A549 (cell line): ENCODE results near the gene DMGDH. TPM values are rescaled to one million over a fixed set of nuclear protein-coding genes. Genes with fewer than 3 reads are reported as not detected.
A peak's percentile ranks its signal among the peaks of the same experiment; 100 is the strongest.

Experiments used
- ATAC-seq, 2 experiments: fragments of 200-7000 bp in 1 of 2; fragments of >200 bp in 1 of 2; cut with Nextera tagmentation in 1 of 2; cut with Tn5 transposase in 1 of 2; 3 replicates each; pipeline versions ENCODE4 v1.8.0 to v1.9.1; 2018 to 2020; ENCODE audit warnings: mild to moderate bottlenecking in 1 of 2, moderate library complexity in 1 of 2
- CTCF ChIA-PET: fragments of 300-600 bp; sonication (Branson Sonifier 250); formaldehyde crosslinking; extraction: SDS; loops from one replicate; lab custom pipeline; 2021; ENCODE audit warnings: antibody characterized with exemption, inconsistent platforms; lab: Yijun Ruan, JAX
- POLR2A ChIA-PET: fragments of 350-600 bp; formaldehyde crosslinking; extraction: SDS; loops from one replicate; lab custom pipeline; 2021; ENCODE audit warnings: antibody characterized with exemption, inconsistent platforms; lab: Yijun Ruan, JAX
- DNase-seq, 2 experiments: peaks; one replicate each; pipeline versions ENCODE4 v3.0.0 to v3.0.0-alpha.2; 2011 to 2016; ENCODE audit warnings: low read depth in 1 of 2, low spot score in 1 of 2
- FAIRE-seq: peaks from 2 replicates; lab custom pipeline; 2011; peaks lifted over from hg19 to GRCh38; lab: Jason Lieb, UNC
- H3K27ac ChIP-seq, 2 experiments: fragments of >200 bp; sonication (Bioruptor Twin); formaldehyde crosslinking; 3 replicates each; pipeline ENCODE4 v1.5.1; 2016 to 2017
- H3K4me1 ChIP-seq: fragments of >200 bp; sonication (Bioruptor Twin); formaldehyde crosslinking; 3 replicates; pipeline ENCODE4 v1.6.1; 2016
- H3K4me2 ChIP-seq: fragments of >200 bp; sonication (Bioruptor Twin); formaldehyde crosslinking; 3 replicates; pipeline ENCODE4 v1.6.1; 2016
- H3K4me3 ChIP-seq: fragments of >200 bp; sonication (Bioruptor Twin); formaldehyde crosslinking; 3 replicates; pipeline ENCODE4 v1.5.1; 2016
- H3K9me3 ChIP-seq: fragments of >200 bp; sonication (Bioruptor Twin); formaldehyde crosslinking; 3 replicates; pipeline ENCODE4 v1.6.1; 2016
- BHLHE40 ChIP-seq: IDR thresholded peaks from 2 replicates; pipeline ENCODE4 v1.6.1; 2012; ENCODE audit warnings: low read depth, low read length, inconsistent platforms
- CBX8 ChIP-seq: fragments of 200-600 bp; sonication (generic); IDR thresholded peaks from 2 replicates; pipeline ENCODE4 v1.6.1; 2016
- CEBPB ChIP-seq, 2 experiments: fragments of >200 bp in 1 of 2; sonication (Bioruptor Twin) in 1 of 2; formaldehyde crosslinking in 1 of 2; IDR thresholded peaks; 2 replicates each; pipeline ENCODE4 v1.6.1; 2012 to 2016
- CHD2 ChIP-seq: fragments of 150-350 bp; IDR thresholded peaks from 2 replicates; pipeline ENCODE4 v1.6.1; 2014; ENCODE audit warnings: low read length; ENCODE audit not compliant: partially characterized antibody
- CHD4 ChIP-seq: fragments of 200-600 bp; sonication (generic); IDR thresholded peaks from 2 replicates; pipeline ENCODE4 v1.6.1; 2016; ENCODE audit warnings: antibody characterized with exemption, mild to moderate bottlenecking, borderline replicate concordance
- CTCF ChIP-seq: fragments of >200 bp; sonication (Bioruptor Twin); formaldehyde crosslinking; IDR thresholded peaks from 3 replicates; pipeline ENCODE4 v1.5.1; 2016
- EHF ChIP-seq: fragments of 250-450 bp; sonication (Bioruptor Pico); IDR thresholded peaks from 2 replicates; pipeline ENCODE4 v1.5.0; 2020; ENCODE audit warnings: mild to moderate bottlenecking
- EHMT2 ChIP-seq: fragments of 200-600 bp; sonication (generic); IDR thresholded peaks from 2 replicates; pipeline ENCODE4 v1.6.1; 2016; ENCODE audit warnings: antibody characterized with exemption, low read depth, mild to moderate bottlenecking, moderate library complexity
- ELK1 ChIP-seq: fragments of 150-350 bp; IDR thresholded peaks from 2 replicates; pipeline ENCODE4 v1.6.1; 2014; ENCODE audit warnings: low read depth, mild to moderate bottlenecking, low read length
- EP300 ChIP-seq, 2 experiments: fragments of >200 bp; sonication (Bioruptor Twin); formaldehyde crosslinking; IDR thresholded peaks; 2 replicates in 1 of 2; 3 replicates in 1 of 2; pipeline ENCODE4 v1.6.1; 2016 to 2017
- ESRRA ChIP-seq: fragments of 150-350 bp; IDR thresholded peaks from 2 replicates; pipeline ENCODE4 v1.6.1; 2014; ENCODE audit warnings: mild to moderate bottlenecking, low read length, borderline replicate concordance
- FOXS1 ChIP-seq: fragments of 250-450 bp; sonication (Bioruptor Pico); IDR thresholded peaks from 2 replicates; pipeline ENCODE4 v1.5.0; 2020; ENCODE audit warnings: mild to moderate bottlenecking, moderate library complexity
- GATA3 ChIP-seq: IDR thresholded peaks from 2 replicates; pipeline ENCODE4 v1.6.1; 2012; ENCODE audit warnings: borderline replicate concordance
- HMGXB4 ChIP-seq: fragments of 250-450 bp; sonication (Bioruptor Pico); IDR thresholded peaks from 2 replicates; pipeline ENCODE4 v1.5.0; 2021; ENCODE audit warnings: mild to moderate bottlenecking, moderate library complexity, borderline replicate concordance
- KDM5A ChIP-seq: fragments of 200-600 bp; sonication (generic); IDR thresholded peaks from 2 replicates; pipeline ENCODE4 v1.6.1; 2016; ENCODE audit warnings: antibody characterized with exemption, mild to moderate bottlenecking
- MAZ ChIP-seq: fragments of 150-350 bp; IDR thresholded peaks from 2 replicates; pipeline ENCODE4 v1.6.1; 2014; ENCODE audit warnings: antibody characterized with exemption, low read depth, low read length, borderline replicate concordance
- MYC ChIP-seq: IDR thresholded peaks from 2 replicates; pipeline ENCODE4 v1.6.1; 2012; ENCODE audit warnings: mild to moderate bottlenecking, inconsistent platforms, low read length, improper control_type of control experiment, borderline replicate concordance
- NFE2L2 ChIP-seq: fragments of 150-350 bp; conservative IDR thresholded peaks from 2 replicates; pipeline ENCODE4 v1.6.1; 2014; ENCODE audit warnings: low read length
- NR3C1 ChIP-seq: fragments of >200 bp; sonication (Bioruptor Twin); formaldehyde crosslinking; IDR thresholded peaks from 3 replicates; pipeline ENCODE4 v1.6.1; 2017
- POLR2AphosphoS2 ChIP-seq: conservative IDR thresholded peaks from 2 replicates; pipeline ENCODE4 v1.6.1; 2012; ENCODE audit warnings: low read length, improper control_type of control experiment, inconsistent platforms
- RAD21 ChIP-seq, 2 experiments: fragments of >200 bp in 1 of 2; sonication (Bioruptor Twin) in 1 of 2; formaldehyde crosslinking in 1 of 2; IDR thresholded peaks in 1 of 2; conservative IDR thresholded peaks in 1 of 2; 2 replicates in 1 of 2; 3 replicates in 1 of 2; pipeline ENCODE4 v1.6.1; 2012 to 2018; ENCODE audit warnings: inconsistent platforms in 1 of 2
- RARB ChIP-seq: fragments of 250-450 bp; sonication (Bioruptor Pico); IDR thresholded peaks from 2 replicates; pipeline ENCODE4 v1.8.0; 2021; ENCODE audit warnings: mild to moderate bottlenecking, moderate library complexity
- RCOR1 ChIP-seq: fragments of 150-350 bp; IDR thresholded peaks from 2 replicates; pipeline ENCODE4 v1.6.1; 2014; ENCODE audit warnings: antibody characterized with exemption, low read length, low read depth
- REST ChIP-seq: fragments of 200-600 bp; sonication (generic); IDR thresholded peaks from 2 replicates; pipeline ENCODE4 v1.6.1; 2016; ENCODE audit warnings: antibody characterized with exemption, mild to moderate bottlenecking, moderate library complexity
- RFX5 ChIP-seq: fragments of 450-650 bp; IDR thresholded peaks from 2 replicates; pipeline ENCODE4 v1.7.1; 2014; ENCODE audit warnings: antibody characterized with exemption, mild to moderate bottlenecking, moderate library complexity
- RNF2 ChIP-seq: fragments of 200-600 bp; sonication (generic); IDR thresholded peaks from 2 replicates; pipeline ENCODE4 v1.6.1; 2016; ENCODE audit warnings: low read depth, mild to moderate bottlenecking, antibody characterized with exemption, moderate library complexity, borderline replicate concordance
- SMC3 ChIP-seq: fragments of >200 bp; sonication (Bioruptor Twin); formaldehyde crosslinking; IDR thresholded peaks from 3 replicates; pipeline ENCODE4 v1.6.1; 2018; ENCODE audit warnings: inconsistent platforms
- ZC3H11A ChIP-seq: fragments of 450-650 bp; IDR thresholded peaks from 2 replicates; pipeline ENCODE4 v1.6.1; 2014; ENCODE audit warnings: antibody characterized with exemption, mild to moderate bottlenecking
- ZNF302 ChIP-seq: fragments of 250-450 bp; sonication (Bioruptor Pico); IDR thresholded peaks from 2 replicates; pipeline ENCODE4 v1.9.0; 2021; ENCODE audit warnings: inconsistent platforms, mild to moderate bottlenecking, moderate library complexity
- ZSCAN20 ChIP-seq: fragments of 250-450 bp; sonication (Bioruptor Pico); IDR thresholded peaks from 2 replicates; pipeline ENCODE4 v1.8.0; 2022; ENCODE audit warnings: mild to moderate bottlenecking, moderate library complexity
- WGBS: methylation state at CpG from one replicate; pipeline ENCODE4 v1.1.6; 2017; ENCODE audit errors: missing lambda C conversion rate; 5-methylcytosine and 5-hydroxymethylcytosine counted together
- polyA plus RNA-seq, 4 experiments: library from polyadenylated mRNA; depleted of rRNA in 3 of 4; stranded (reverse); fragments of >200 nt; fragmentation: RNase III in 1 of 4; extraction: RNeasy Plus Mini Kit Qiagen cat#74134 plus additional on column Dnase treatment in 1 of 4; gene quantifications; 2 replicates in 3 of 4; 3 replicates in 1 of 4; pipeline ENCODE4 v1.2.3, GENCODE V29; 2011 to 2017

The DMGDH gene
- polyA plus RNA-seq, 2 of the 4 experiments (the other 2 are of a cell fraction), result 2.2 TPM; not detected in 1

- H3K4me1 ChIP-seq, result peaks cover 4% of the 10 kb centered on the region; the same call in 2 of the 3 replicates
- no peak for FAIRE-seq
- H3K27ac ChIP-seq, result peak overlapping the region in 1 of 2 experiments; percentile 9; a peak in 1 of 6 replicates
- ChIA-PET CTCF (interaction anchor here (0.7 to 2.0 kb wide), 5 partner anchors 8 to 501 kb away, joined by 3 to 7 read pairs (median 3); no protein-coding TSS in a partner anchor), POLR2A (no interaction called here)
- DNase-seq, result no peak
- no peaks in the 10 kb centered on the region for H3K9me3 ChIP-seq
- no peak overlapping the region for H3K4me3 ChIP-seq
- WGBS, result 86% methylated on average over 8 of the region's 8 CpGs
- TF ChIP-seq EHMT2 (no peak), CHD2 (no peak), HMGXB4 (CRISPR knock-in tag) (no peak), ESRRA (no peak), CBX8 (no peak), SMC3 (no peak), BHLHE40 (no peak), CHD4 (no peak), MAZ (no peak), REST (no peak), POLR2AphosphoS2 (no peak), RFX5 (no peak), ZNF302 (CRISPR knock-in tag) (no peak), NFE2L2 (no peak), RAD21 (conservative IDR thresholded peaks at IDR 0.05 in 1 of 2, IDR thresholded peaks at IDR 0.05 in 1 of 2) (no peak), NR3C1 (no peak)
- no peak; a peak in 1 of 6 replicates for ATAC-seq
- H3K4me2 ChIP-seq, result no peak overlapping the region
Observed at GRCh38 chr5:78975035-78975434, 94.4 kb downstream of the DMGDH start.

GRCh38 chr5:78974601-78975000 lies 94.9 kb downstream of the DMGDH start:
- no peak for FAIRE-seq
- no peak for DNase-seq
- no peak overlapping the region for H3K4me2 ChIP-seq
- peaks cover 4% of the 10 kb centered on the region; the same call in 1 of the 3 replicates for H3K4me1 ChIP-seq
- 0 out of 6 replicates have a peak overlapping the region, but pooled peaks of 1 of the 2 experiments have one; percentile 9 for H3K27ac ChIP-seq
- WGBS, result 90% methylated on average over 2 of the region's 2 CpGs
- H3K9me3 ChIP-seq, result no peaks in the 10 kb centered on the region
- H3K4me3 ChIP-seq, result no peak overlapping the region
- POLR2A ChIA-PET, result no interaction called here
- CTCF ChIA-PET, result interaction anchor here (0.7 to 2.0 kb wide), 5 partner anchors 8 to 501 kb away, joined by 3 to 7 read pairs (median 3); no protein-coding TSS in a partner anchor
- no peak for ATAC-seq
- TF ChIP-seq RNF2, result no peak
- no peak for TF ChIP-seq MYC
- no peak for TF ChIP-seq RCOR1
- TF ChIP-seq CEBPB (IDR thresholded peaks at IDR 0.05), result no peak
- no peak for TF ChIP-seq CTCF
- TF ChIP-seq GATA3, result no peak
- no peak for TF ChIP-seq NFE2L2
- no peak for TF ChIP-seq ELK1
- TF ChIP-seq FOXS1, result no peak
- no peak for TF ChIP-seq SMC3
- TF ChIP-seq BHLHE40, result no peak
- TF ChIP-seq KDM5A, result no peak
- TF ChIP-seq RARB (CRISPR knock-in tag), result no peak
- TF ChIP-seq ZC3H11A, result no peak
- TF ChIP-seq EP300 (IDR thresholded peaks at IDR 0.05), result no peak
- TF ChIP-seq ZSCAN20 (CRISPR knock-in tag), result no peak
- no peak for TF ChIP-seq EHF (CRISPR knock-in tag)
- TF ChIP-seq RFX5, result no peak
